ENCODE data around the gene MAP2K2.
A peak's percentile ranks its signal among the peaks of the same experiment; 100 is the strongest.

Gene MAP2K2

GRCh38 chr19:4045597-4046361 is 78.1 kb downstream of the MAP2K2 start:
- in situ Hi-C loops (cut with HindIII; ENCODE audit: low pct_unique_long_range_greater_than_20kb, low sequenced_read_pairs): no loop called here
- no peak for DNase-seq (ENCODE audit: low read depth in 1 of 2, low spot score in 1 of 2)
- no peak for TF ChIP-seq JUND (IDR thresholded peaks at IDR 0.05; ENCODE audit: low read depth)

GRCh38 chr19:4044990-4045465 is 78.9 kb downstream of the MAP2K2 start:
- TF ChIP-seq JUND (IDR thresholded peaks at IDR 0.05; ENCODE audit: low read depth): no peak
- DNase-seq (ENCODE audit: low read depth in 1 of 2, low spot score in 1 of 2): no peak
- in situ Hi-C loops (cut with HindIII; ENCODE audit: low pct_unique_long_range_greater_than_20kb, low sequenced_read_pairs): no loop called here

- TF ChIP-seq JUND (IDR thresholded peaks at IDR 0.05; ENCODE audit: low read depth): no peak
- DNase-seq (ENCODE audit: low read depth in 1 of 2, low spot score in 1 of 2): no peak
- in situ Hi-C loops (cut with HindIII; ENCODE audit: low pct_unique_long_range_greater_than_20kb, low sequenced_read_pairs): no loop called here
Observed at GRCh38 chr19:4043966-4044715, 79.8 kb downstream of the MAP2K2 start.

- TF ChIP-seq JUND (IDR thresholded peaks at IDR 0.05; ENCODE audit: low read depth): no peak
- in situ Hi-C loops (cut with HindIII; ENCODE audit: low pct_unique_long_range_greater_than_20kb, low sequenced_read_pairs): no loop called here
- no peak for DNase-seq (ENCODE audit: low read depth in 1 of 2, low spot score in 1 of 2)
Observed at GRCh38 chr19:4043401-4043800, 80.5 kb downstream of the MAP2K2 start.

GRCh38 chr19:4042731-4043082 is 81.2 kb downstream of the MAP2K2 start:
- TF ChIP-seq JUND (IDR thresholded peaks at IDR 0.05; ENCODE audit: low read depth): no peak
- in situ Hi-C loops (cut with HindIII; ENCODE audit: low pct_unique_long_range_greater_than_20kb, low sequenced_read_pairs): no loop called here
- DNase-seq (ENCODE audit: low read depth in 1 of 2, low spot score in 1 of 2): peak; percentile 60 to 82

- TF ChIP-seq JUND (IDR thresholded peaks at IDR 0.05; ENCODE audit: low read depth): no peak
- in situ Hi-C loops (cut with HindIII; ENCODE audit: low pct_unique_long_range_greater_than_20kb, low sequenced_read_pairs): no loop called here
- no peak for DNase-seq (ENCODE audit: low read depth in 1 of 2, low spot score in 1 of 2)
Observed at GRCh38 chr19:4042064-4042730, 81.7 kb downstream of the MAP2K2 start.

Measured in T47D (cell line).